ENCODE data around the gene GALNT17.

Gene GALNT17

GRCh38 chr7:71457846-71458590 is 326.1 kb downstream of the GALNT17 start:
- no peak for TF ChIP-seq CTCF (IDR thresholded peaks at IDR 0.05; ENCODE audit: insufficient read depth, low read length, poor library complexity, severe bottlenecking)
- H3K27me3 ChIP-seq (replicated peaks; ENCODE audit: control insufficient read depth, insufficient read depth, low read length) = no peaks in the 10 kb centered on the region
- no peak for DNase-seq (ENCODE audit: extremely low read depth, insufficient read length)
- H3K4me3 ChIP-seq (replicated peaks; ENCODE audit: low read depth, low read length) = no peak overlapping the region
- no peaks in the 10 kb centered on the region for H3K36me3 ChIP-seq (ENCODE audit: control insufficient read depth, insufficient read depth, low read length)

- Histone ChIP-seq H3K4me3 (replicated peaks; ENCODE audit: low read depth, low read length) (no peak overlapping the region), H3K36me3 (ENCODE audit: control insufficient read depth, insufficient read depth, low read length) (no peaks in the 10 kb centered on the region), H3K27me3 (replicated peaks; ENCODE audit: control insufficient read depth, insufficient read depth, low read length) (no peaks in the 10 kb centered on the region)
- DNase-seq (ENCODE audit: extremely low read depth, insufficient read length) = no peak
- TF ChIP-seq CTCF (IDR thresholded peaks at IDR 0.05; ENCODE audit: insufficient read depth, low read length, poor library complexity, severe bottlenecking) = no peak
Measured at GRCh38 chr7:71459132-71459531, 327.2 kb downstream of the GALNT17 start.

- Histone ChIP-seq H3K27me3 (replicated peaks; ENCODE audit: control insufficient read depth, insufficient read depth, low read length) (no peaks in the 10 kb centered on the region), H3K36me3 (ENCODE audit: control insufficient read depth, insufficient read depth, low read length) (no peaks in the 10 kb centered on the region), H3K4me3 (replicated peaks; ENCODE audit: low read depth, low read length) (no peak overlapping the region)
- no peak for TF ChIP-seq CTCF (IDR thresholded peaks at IDR 0.05; ENCODE audit: insufficient read depth, low read length, poor library complexity, severe bottlenecking)
- no peak for DNase-seq (ENCODE audit: extremely low read depth, insufficient read length)
Measured at GRCh38 chr7:71461572-71461971, 329.6 kb downstream of the GALNT17 start.

- no peaks in the 10 kb centered on the region for H3K27me3 ChIP-seq (replicated peaks; ENCODE audit: control insufficient read depth, insufficient read depth, low read length)
- H3K4me3 ChIP-seq (replicated peaks; ENCODE audit: low read depth, low read length) = no peak overlapping the region
- no peak for TF ChIP-seq CTCF (IDR thresholded peaks at IDR 0.05; ENCODE audit: insufficient read depth, low read length, poor library complexity, severe bottlenecking)
- H3K36me3 ChIP-seq (ENCODE audit: control insufficient read depth, insufficient read depth, low read length) = no peaks in the 10 kb centered on the region
- DNase-seq (ENCODE audit: extremely low read depth, insufficient read length) = no peak
Measured at GRCh38 chr7:71465741-71466189, 333.8 kb downstream of the GALNT17 start.

GRCh38 chr7:71466448-71467145 is 334.7 kb downstream of the GALNT17 start:
- Histone ChIP-seq H3K4me3 (replicated peaks; ENCODE audit: low read depth, low read length) (no peak overlapping the region), H3K36me3 (ENCODE audit: control insufficient read depth, insufficient read depth, low read length) (no peaks in the 10 kb centered on the region), H3K27me3 (replicated peaks; ENCODE audit: control insufficient read depth, insufficient read depth, low read length) (no peaks in the 10 kb centered on the region)
- no peak for TF ChIP-seq CTCF (IDR thresholded peaks at IDR 0.05; ENCODE audit: insufficient read depth, low read length, poor library complexity, severe bottlenecking)
- DNase-seq (ENCODE audit: extremely low read depth, insufficient read length) = no peak
